NB4 (cell line): ENCODE data around the gene PLA2G6.
"Not testable (repeated sequence)": the region's sequence is repeated elsewhere in the genome, so short reads cannot be mapped to it uniquely, and the experiment has no call there.

Experiments
- TF ChIP-seq, protein P1 (sequence below): IDR thresholded peaks from one replicate; pipeline ENCODE4 v1.5.1; 2012; ENCODE audit warnings: low read depth, low read length
- TF ChIP-seq, protein P2 (sequence below): IDR thresholded peaks from 2 replicates; pipeline ENCODE4 v1.6.1; 2011; ENCODE audit warnings: low read depth, low read length

- TF ChIP-seq, protein P1, sequence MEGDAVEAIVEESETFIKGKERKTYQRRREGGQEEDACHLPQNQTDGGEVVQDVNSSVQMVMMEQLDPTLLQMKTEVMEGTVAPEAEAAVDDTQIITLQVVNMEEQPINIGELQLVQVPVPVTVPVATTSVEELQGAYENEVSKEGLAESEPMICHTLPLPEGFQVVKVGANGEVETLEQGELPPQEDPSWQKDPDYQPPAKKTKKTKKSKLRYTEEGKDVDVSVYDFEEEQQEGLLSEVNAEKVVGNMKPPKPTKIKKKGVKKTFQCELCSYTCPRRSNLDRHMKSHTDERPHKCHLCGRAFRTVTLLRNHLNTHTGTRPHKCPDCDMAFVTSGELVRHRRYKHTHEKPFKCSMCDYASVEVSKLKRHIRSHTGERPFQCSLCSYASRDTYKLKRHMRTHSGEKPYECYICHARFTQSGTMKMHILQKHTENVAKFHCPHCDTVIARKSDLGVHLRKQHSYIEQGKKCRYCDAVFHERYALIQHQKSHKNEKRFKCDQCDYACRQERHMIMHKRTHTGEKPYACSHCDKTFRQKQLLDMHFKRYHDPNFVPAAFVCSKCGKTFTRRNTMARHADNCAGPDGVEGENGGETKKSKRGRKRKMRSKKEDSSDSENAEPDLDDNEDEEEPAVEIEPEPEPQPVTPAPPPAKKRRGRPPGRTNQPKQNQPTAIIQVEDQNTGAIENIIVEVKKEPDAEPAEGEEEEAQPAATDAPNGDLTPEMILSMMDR, result not testable (repeated sequence)
- TF ChIP-seq, protein P2, sequence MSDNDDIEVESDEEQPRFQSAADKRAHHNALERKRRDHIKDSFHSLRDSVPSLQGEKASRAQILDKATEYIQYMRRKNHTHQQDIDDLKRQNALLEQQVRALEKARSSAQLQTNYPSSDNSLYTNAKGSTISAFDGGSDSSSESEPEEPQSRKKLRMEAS, result not testable (repeated sequence)
Observed at GRCh38 chr22:38178605-38178937, 3.1 kb downstream of the PLA2G6 start.
